ENCODE measurements around the gene PFKFB4.

DNA sequence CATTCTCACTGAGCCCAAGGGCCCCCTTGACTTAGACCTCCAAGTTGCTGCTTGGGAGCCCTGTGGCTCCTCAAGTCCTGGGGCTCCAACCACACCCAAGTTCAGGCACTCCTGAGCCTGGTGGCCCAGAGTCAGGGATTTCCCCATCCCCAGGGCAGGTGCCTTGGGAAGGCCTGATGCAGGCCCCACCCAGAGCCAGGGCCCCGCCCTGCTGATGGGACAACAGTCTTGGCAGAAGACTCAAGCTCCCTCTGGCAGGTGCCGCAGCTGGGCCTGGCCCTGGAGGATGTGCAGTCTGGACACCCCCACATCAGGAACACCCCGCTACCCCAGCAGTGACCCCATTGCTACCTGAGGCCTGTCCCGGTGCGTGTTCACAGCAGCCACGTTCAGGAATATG, 35.0 kb downstream of the PFKFB4 start:
- TF ChIP-seq SIN3A (IDR thresholded peaks at IDR 0.05; ENCODE audit: low read depth), result no peak
- TF ChIP-seq CTCF (IDR thresholded peaks at IDR 0.05 in 2 of 3, conservative IDR thresholded peaks at IDR 0.05 in 1 of 3; ENCODE audit: borderline replicate concordance in 1 of 3, insufficient read depth in 1 of 3, low read depth in 2 of 3, low read length in 2 of 3), result no peak
- TF ChIP-seq, protein P1, sequence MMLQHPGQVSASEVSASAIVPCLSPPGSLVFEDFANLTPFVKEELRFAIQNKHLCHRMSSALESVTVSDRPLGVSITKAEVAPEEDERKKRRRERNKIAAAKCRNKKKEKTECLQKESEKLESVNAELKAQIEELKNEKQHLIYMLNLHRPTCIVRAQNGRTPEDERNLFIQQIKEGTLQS (IDR thresholded peaks at IDR 0.05), result no peak
- no peak for TF ChIP-seq TCF7L2 (IDR thresholded peaks at IDR 0.05; ENCODE audit: borderline replicate concordance, extremely low read depth, insufficient read depth, insufficient read length)
- no peak for TF ChIP-seq RAD21 (IDR thresholded peaks at IDR 0.05; ENCODE audit: low read depth)
